DMS 273 (cell line): Measurements from ENCODE around the gene TMEM167B.

Source experiments
- DNase-seq: peaks from one replicate; lab custom pipeline; 2025; ENCODE audit not compliant: unreplicated experiment; lab: John Stamatoyannopoulos, UW

The TMEM167B gene

GRCh38 chr1:109080441-109081082 lies 10.0 kb upstream of the TMEM167B start:
- no peak for DNase-seq

DNA sequence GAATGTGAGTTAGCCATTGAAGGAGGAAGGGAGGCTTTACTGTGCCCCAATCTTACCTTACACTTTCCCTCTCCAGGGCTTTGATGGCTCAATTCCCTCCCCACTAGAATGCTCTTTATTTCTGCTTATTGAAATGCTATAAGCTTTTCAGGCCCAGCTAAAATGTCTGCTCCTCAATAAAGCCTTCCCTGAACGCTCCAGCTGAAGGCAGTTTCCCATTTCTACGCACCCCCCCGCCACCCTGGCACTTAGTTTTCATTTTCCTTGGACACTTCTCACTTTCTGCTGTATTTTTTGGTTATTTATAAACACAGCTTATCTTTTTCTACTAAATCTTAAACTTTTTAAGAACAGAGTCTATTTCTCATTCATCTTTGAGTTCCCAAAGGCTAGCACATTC lies 7.1 kb upstream of the TMEM167B start:
- no peak for DNase-seq

DNA sequence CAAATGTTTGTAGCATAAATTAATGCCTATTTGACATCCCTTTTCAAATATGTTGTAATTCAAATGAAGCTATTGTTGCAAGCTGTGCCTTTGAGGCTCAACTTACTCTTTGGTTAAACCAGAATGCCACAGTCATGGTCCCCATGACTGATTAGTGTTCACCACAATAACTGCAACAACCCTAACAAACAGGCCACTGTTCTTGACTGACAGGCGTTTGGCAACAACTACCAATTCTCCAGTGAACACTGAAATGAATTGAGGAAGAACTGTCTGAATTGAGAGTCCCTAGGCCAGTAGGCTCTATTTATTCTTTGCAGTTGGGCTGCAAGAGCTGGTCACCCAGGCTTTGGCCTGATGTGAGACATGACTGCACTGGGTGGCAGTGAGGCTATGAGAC lies 6.6 kb upstream of the TMEM167B start:
- no peak for DNase-seq

GRCh38 chr1:109084563-109085517 lies 5.7 kb upstream of the TMEM167B start:
- DNase-seq: no peak

GRCh38 chr1:109089242-109090015 lies 1.1 kb upstream of the TMEM167B start:
- peak; percentile 88 for DNase-seq

DNA sequence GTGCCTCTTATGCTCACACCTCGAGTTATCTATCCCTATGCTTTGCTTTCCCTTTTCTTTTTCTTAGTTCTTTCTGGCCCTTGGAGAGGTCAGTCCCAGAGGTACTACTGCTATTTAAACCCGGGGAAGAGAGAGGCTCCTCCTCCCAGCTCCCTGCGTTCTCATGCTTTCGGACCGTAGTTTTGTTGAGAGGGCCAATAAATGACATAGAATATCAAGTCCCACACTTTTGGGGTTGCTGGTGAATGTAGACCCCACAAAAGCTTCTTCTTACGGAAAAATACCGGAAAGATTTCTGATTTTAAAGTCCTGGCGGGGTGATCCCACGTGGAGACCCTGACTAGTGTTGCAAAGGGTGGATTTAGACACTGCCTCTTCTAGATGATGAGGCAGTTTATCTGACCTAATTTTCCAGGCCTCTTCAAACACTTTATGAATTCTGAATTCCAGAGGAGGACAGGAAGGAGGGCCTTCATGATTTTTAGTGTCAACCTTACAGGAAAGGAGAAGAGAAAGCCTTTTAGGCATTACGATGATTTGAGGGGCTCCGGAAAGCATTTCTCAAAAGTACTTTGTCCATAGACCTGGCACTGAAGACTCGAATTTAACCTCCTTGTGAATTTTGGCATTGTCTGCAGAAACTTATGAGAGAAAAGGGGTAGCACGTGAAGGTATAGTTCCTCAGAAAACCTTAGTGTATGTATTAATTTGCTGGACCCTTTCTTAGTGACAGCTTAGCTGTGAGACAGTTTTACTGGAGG lies 694 bp downstream of the TMEM167B start:
- DNase-seq: peak; percentile 69

- no peak for DNase-seq
Observed at GRCh38 chr1:109091839-109092193, 1.3 kb downstream of the TMEM167B start.

- DNase-seq: no peak
Observed at GRCh38 chr1:109094377-109094803, 3.8 kb downstream of the TMEM167B start.

- DNase-seq: no peak
Observed at GRCh38 chr1:109094871-109095270, 4.3 kb downstream of the TMEM167B start.

GRCh38 chr1:109095631-109096030 lies 5.1 kb downstream of the TMEM167B start:
- no peak for DNase-seq

DNA sequence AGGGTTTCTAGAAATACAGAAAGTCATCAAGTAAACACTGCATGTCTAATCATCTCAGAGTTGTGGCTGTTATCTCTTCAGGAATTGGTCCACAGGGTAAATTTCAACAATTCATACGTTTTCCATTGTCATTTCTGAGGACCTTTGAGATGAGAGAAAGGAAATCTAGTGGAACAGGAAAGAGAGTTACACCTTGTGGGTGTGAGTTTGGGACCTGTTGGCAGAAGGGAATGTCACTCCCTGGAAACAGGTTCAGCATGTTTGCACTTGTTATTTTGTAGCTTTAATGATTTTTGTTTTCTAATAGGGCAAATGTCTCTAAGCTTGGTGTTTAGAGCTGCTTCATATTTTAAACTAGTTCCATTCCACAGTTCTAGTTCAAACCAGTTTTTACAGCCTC lies 5.6 kb downstream of the TMEM167B start:
- no peak for DNase-seq

- DNase-seq: peak; percentile 99
Observed at GRCh38 chr1:109099938-109100773, 9.6 kb downstream of the TMEM167B start.

GRCh38 chr1:109104364-109105151 lies 14.0 kb downstream of the TMEM167B start:
- DNase-seq: no peak

- DNase-seq: peak; percentile 48
Observed at GRCh38 chr1:109105881-109106280, 15.3 kb downstream of the TMEM167B start.

DNA sequence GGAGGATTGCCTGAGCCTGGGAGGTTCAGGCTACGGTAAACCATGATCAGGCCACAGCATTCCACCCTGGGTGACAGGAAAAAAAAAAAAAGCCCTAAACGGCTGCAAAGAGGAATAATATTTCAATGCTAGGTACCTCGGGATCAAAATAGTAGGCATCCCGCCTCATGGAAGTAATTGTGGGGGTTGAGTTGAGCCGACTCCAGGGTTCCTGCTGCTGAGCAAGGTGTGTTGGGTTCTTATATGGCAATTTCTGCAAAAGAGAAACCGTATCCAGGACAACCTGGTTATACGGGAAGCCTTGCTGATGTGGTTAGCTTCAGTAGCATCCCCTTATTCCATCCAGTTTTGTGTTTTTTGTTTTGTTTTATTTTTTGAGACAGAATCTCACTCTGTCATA lies 17.2 kb downstream of the TMEM167B start:
- no peak for DNase-seq

GRCh38 chr1:109109906-109110305 lies 19.3 kb downstream of the TMEM167B start:
- DNase-seq: no peak

DNA sequence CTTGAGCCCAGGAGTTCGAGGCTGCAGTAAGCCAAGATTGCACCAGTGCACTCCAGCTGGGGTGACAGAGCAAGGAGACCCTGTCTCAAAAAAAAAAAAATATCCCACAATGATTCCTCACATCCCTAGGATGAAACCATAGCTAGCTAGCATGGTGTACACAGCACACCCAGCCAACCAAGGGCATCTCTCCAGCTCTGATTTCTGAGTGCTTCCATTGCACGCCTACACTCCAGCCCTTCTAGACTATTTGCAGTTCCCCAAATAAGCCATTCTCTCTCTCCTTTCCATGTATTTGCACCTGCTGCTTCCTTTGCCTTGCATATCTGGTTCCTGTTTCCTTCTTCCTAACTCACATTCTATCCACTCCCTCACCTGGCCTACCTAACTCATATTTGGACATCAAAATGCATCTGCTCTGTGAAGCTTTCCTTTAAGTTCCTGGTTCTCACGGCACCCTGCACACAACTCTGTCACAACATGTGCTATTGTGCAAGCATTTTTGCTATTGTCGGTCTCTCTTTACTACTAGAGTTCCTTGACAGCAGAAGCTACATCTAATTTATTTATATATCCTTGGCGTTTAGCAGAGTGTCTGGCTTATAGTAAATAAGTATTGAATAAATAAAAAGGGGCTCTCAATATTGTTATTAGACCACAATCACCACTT lies 21.0 kb downstream of the TMEM167B start:
- no peak for DNase-seq

DNA sequence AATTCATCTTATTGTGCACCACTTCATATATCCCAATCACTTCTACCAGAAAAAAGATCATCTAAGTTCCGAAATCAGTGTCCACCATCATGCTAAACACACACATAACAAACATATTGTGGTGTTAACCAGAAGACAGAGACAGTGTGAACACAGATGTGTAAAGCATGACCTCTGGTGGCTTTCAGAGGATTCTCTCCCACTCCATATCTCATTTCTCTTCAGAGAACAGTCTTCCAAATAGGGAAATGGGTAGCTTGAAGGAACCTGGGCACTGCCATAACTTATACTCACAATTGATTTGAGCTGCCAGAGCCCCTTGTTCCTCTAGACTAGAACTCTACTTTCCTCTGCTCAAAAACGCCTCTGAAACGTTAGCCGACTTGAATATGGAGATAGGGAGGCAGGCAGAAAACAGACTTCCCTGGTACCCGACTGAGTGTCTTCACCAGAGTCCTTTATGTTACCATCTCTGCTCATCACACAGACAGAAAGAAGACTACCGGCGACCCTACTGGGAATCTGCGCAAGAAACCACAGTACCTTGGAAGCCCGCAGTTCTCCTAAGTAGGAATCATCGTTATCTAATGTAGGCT lies 21.6 kb downstream of the TMEM167B start:
- peak; percentile 57 for DNase-seq
